ENCODE data around the gene GATC. TPM values are rescaled to one million over a fixed set of nuclear protein-coding genes. Genes with fewer than 3 reads are reported as not detected.
A peak's percentile ranks its signal among the peaks of the same experiment; 100 is the strongest.
"Not testable (repeated sequence)": the region's sequence is repeated elsewhere in the genome, so short reads cannot be mapped to it uniquely, and the experiment has no call there.

The GATC gene
- total and polyA plus RNA-seq, 8 donors, result 8.6 to 32.7 (median 24.0) TPM

- Histone ChIP-seq H3K27ac (no peak overlapping the region), H3K9me3 (no peaks in the 10 kb centered on the region), H3K27me3 (no peaks in the 10 kb centered on the region), H3K36me3 (peaks cover 0 to 37% (median 5%) of the 10 kb centered on the region in 3 donors), H3K4me3 (no peak overlapping the region), H3K4me1 (peaks cover 6 to 27% (median 11%) of the 10 kb centered on the region in 3 donors)
- no peak for TF ChIP-seq CTCF (IDR thresholded peaks at IDR 0.05)
- intact Hi-C loops (cut with DNase I), result no loop called here
- no peak for FAIRE-seq
- DNase-seq, result no peak
- 43 to 49% methylated on average over 2 of the region's 2 CpGs for WGBS, 2 donors
- no peak for ATAC-seq
Observed at GRCh38 chr12:120444676-120445075, 1.6 kb upstream of the GATC start.

GRCh38 chr12:120446844-120447178 is 567 bp downstream of the GATC start:
- peaks cover 6 to 22% (median 11%) of the 10 kb centered on the region in 3 donors for H3K4me1 ChIP-seq
- H3K27me3 ChIP-seq; intact Hi-C loops (cut with DNase I); ATAC-seq; FAIRE-seq; DNase-seq; H3K9me3 ChIP-seq: not testable (repeated sequence)
- 2% methylated on average over 17 of the region's 17 CpGs for whole genome bisulfite sequencing, 2 donors
- H3K36me3 ChIP-seq, result peaks cover 0 to 25% (median 0%) of the 10 kb centered on the region in 3 donors
- H3K27ac ChIP-seq, result peak overlapping the region; percentile 89 to 94 (median 92)
- peak overlapping the region; percentile 70 to 97 (median 85) for H3K4me3 ChIP-seq

- no peak for TF ChIP-seq CTCF (IDR thresholded peaks at IDR 0.05)
- Histone ChIP-seq H3K27ac (no peak overlapping the region), H3K4me1 (peaks cover 6 to 26% (median 11%) of the 10 kb centered on the region in 3 donors), H3K9me3 (no peaks in the 10 kb centered on the region), H3K4me3 (peak overlapping the region in 2 of 4 donors; percentile 74 to 97), H3K36me3 (peaks cover 0 to 16% (median 0%) of the 10 kb centered on the region in 3 donors), H3K27me3 (no peaks in the 10 kb centered on the region)
- FAIRE-seq (no peak), ATAC-seq (no peak), DNase-seq (no peak)
- 81 to 90% methylated on average over 4 of the region's 4 CpGs for WGBS, 2 donors
- intact Hi-C loops (cut with DNase I), result no loop called here
Observed at GRCh38 chr12:120447992-120448391, 1.7 kb downstream of the GATC start.

- H3K9me3 ChIP-seq; H3K27me3 ChIP-seq; H3K4me3 ChIP-seq; FAIRE-seq; intact Hi-C loops (cut with DNase I): not testable (repeated sequence)
- DNase-seq (peak in 4 of 6 donors; percentile 47 to 69 (median 64)), ATAC-seq (peak; percentile 40 to 54 (median 46))
- H3K36me3 ChIP-seq, result peaks cover 0 to 12% (median 0%) of the 10 kb centered on the region in 3 donors
- peaks cover 11 to 37% (median 18%) of the 10 kb centered on the region in 3 donors for H3K4me1 ChIP-seq
- WGBS, 2 donors, result 43 to 47% methylated on average over 5 of the region's 5 CpGs
- H3K27ac ChIP-seq, result peak overlapping the region; percentile 51 to 76 (median 66)
Observed at GRCh38 chr12:120452524-120452923, 6.3 kb downstream of the GATC start.

- WGBS, 2 donors, result 29 to 37% methylated on average over 3 of the region's 3 CpGs
- peak; percentile 59 to 75 (median 68) for ATAC-seq
- TF ChIP-seq CTCF (IDR thresholded peaks at IDR 0.05), result no peak
- no peak overlapping the region for H3K4me3 ChIP-seq
- H3K27ac ChIP-seq, result peak overlapping the region; percentile 51 to 76 (median 66)
- H3K9me3 ChIP-seq, result no peaks in the 10 kb centered on the region
- intact Hi-C loops (cut with DNase I), result no loop called here
- peak in 1 of 6 donors; percentile 51 for DNase-seq
- peaks cover 11 to 31% (median 15%) of the 10 kb centered on the region in 3 donors for H3K4me1 ChIP-seq
- H3K36me3 ChIP-seq, result peaks cover 0 to 18% (median 5%) of the 10 kb centered on the region in 3 donors
- no peaks in the 10 kb centered on the region for H3K27me3 ChIP-seq
- FAIRE-seq, result no peak
Observed at GRCh38 chr12:120453060-120453750, 7.0 kb downstream of the GATC start.

GRCh38 chr12:120453977-120454376 is 7.7 kb downstream of the GATC start:
- intact Hi-C loops (cut with DNase I), result no loop called here
- Histone ChIP-seq H3K4me3 (no peak overlapping the region), H3K27me3 (no peaks in the 10 kb centered on the region), H3K36me3 (peaks cover 0 to 22% (median 11%) of the 10 kb centered on the region in 3 donors), H3K9me3 (no peaks in the 10 kb centered on the region), H3K4me1 (peaks cover 11 to 30% (median 15%) of the 10 kb centered on the region in 3 donors), H3K27ac (peak overlapping the region; percentile 66 to 76 (median 68))
- FAIRE-seq, result peak; percentile 34
- TF ChIP-seq CTCF (IDR thresholded peaks at IDR 0.05), result peak in 3 of 4 donors; percentile 24 to 30 (median 25)
- peak in 3 of 4 donors; percentile 19 to 44 (median 33) for ATAC-seq
- 35 to 39% methylated on average over 4 of the region's 4 CpGs for WGBS, 2 donors
- no peak for DNase-seq
